Upper lobe of left lung (tissue), 6 donors: ENCODE data around the gene EGFLAM. TPM values are rescaled to one million over a fixed set of nuclear protein-coding genes. Genes with fewer than 3 reads are reported as not detected.

Experiments
- ATAC-seq, 2 donors: fragments of 200-7000 bp; cut with Tn5 transposase; one replicate each; pipeline ENCODE4 v1.9.1; 2022; ENCODE audit warnings: mild to moderate bottlenecking in 2 of 2, moderate library complexity in 2 of 2; ENCODE audit not compliant: low FRiP score in 2 of 2
- DNase-seq, 2 donors: peaks; one replicate each; pipeline ENCODE4 v3.0.0-alpha.2; 2019 to 2020
- H3K27ac ChIP-seq, 4 donors: fragments of 200-600 bp; sonication (generic); one replicate each; pipeline ENCODE4 v1.5.1; 2016 to 2019
- H3K27me3 ChIP-seq, 4 donors: fragments of 200-600 bp; sonication (generic); one replicate each; pipeline ENCODE4 v1.5.1; 2017 to 2019
- H3K36me3 ChIP-seq, 4 donors: fragments of 200-600 bp; sonication (generic); one replicate each; pipeline ENCODE4 v1.5.1; 2016 to 2019
- H3K4me1 ChIP-seq, 4 donors: fragments of 200-600 bp; sonication (generic); one replicate each; pipeline ENCODE4 v1.5.1; 2018 to 2019
- H3K4me3 ChIP-seq, 4 donors: fragments of 200-600 bp; sonication (generic); one replicate each; pipeline ENCODE4 v1.5.1; 2017 to 2019; ENCODE audit warnings: mild to moderate bottlenecking in 2 of 4, moderate library complexity in 1 of 4
- H3K9me3 ChIP-seq, 4 donors: fragments of 200-600 bp; sonication (generic); one replicate each; pipeline ENCODE4 v1.5.1; 2018 to 2019
- CTCF ChIP-seq, 6 experiments: fragments of 450-650 bp in 4 of 6; fragments of 200-600 bp in 2 of 6; sonication (generic) in 2 of 6; IDR thresholded peaks; one replicate each; pipeline ENCODE4 v1.5.1; 2016 to 2019; ENCODE audit warnings: antibody characterized with exemption in 6 of 6
- EP300 ChIP-seq, 4 donors: sonication (generic); formaldehyde crosslinking; IDR thresholded peaks; one replicate each; pipeline ENCODE4 v1.5.1; 2017; ENCODE audit warnings: antibody characterized with exemption in 4 of 4, control low read depth in 2 of 4
- POLR2A ChIP-seq, 4 donors: fragments of 450-650 bp; IDR thresholded peaks; one replicate each; pipeline ENCODE4 v1.5.1; 2016 to 2017; ENCODE audit warnings: antibody characterized with exemption in 4 of 4, mild to moderate bottlenecking in 2 of 4
- POLR2AphosphoS5 ChIP-seq, 2 donors: sonication (generic); formaldehyde crosslinking; IDR thresholded peaks; one replicate each; pipeline ENCODE4 v1.5.1; 2017; ENCODE audit warnings: antibody characterized with exemption in 2 of 2
- WGBS, 2 donors: methylation state at CpG; one replicate each; pipeline ENCODE4 v1.1.5; 2017 to 2018; 5-methylcytosine and 5-hydroxymethylcytosine counted together
- total RNA-seq, 6 donors: library from RNA; depleted of rRNA in 4 of 6; stranded (reverse); fragments of >200 nt in 4 of 6; gene quantifications; one replicate each; pipeline versions ENCODE4 v1.1.0 to v1.2.1, GENCODE V29; 2016 to 2021
- donor health status: DM: no; HTN: no; CAD: no; lungs with moderate emphysema.
- donor health status: DM: no; HTN: yes; CAD: no; lungs with severe emphysema.

EGFLAM gene
- total RNA-seq, 6 donors from 2014 or later = 0.22 to 5.2 (median 1.6) TPM; not detected in 2

DNA sequence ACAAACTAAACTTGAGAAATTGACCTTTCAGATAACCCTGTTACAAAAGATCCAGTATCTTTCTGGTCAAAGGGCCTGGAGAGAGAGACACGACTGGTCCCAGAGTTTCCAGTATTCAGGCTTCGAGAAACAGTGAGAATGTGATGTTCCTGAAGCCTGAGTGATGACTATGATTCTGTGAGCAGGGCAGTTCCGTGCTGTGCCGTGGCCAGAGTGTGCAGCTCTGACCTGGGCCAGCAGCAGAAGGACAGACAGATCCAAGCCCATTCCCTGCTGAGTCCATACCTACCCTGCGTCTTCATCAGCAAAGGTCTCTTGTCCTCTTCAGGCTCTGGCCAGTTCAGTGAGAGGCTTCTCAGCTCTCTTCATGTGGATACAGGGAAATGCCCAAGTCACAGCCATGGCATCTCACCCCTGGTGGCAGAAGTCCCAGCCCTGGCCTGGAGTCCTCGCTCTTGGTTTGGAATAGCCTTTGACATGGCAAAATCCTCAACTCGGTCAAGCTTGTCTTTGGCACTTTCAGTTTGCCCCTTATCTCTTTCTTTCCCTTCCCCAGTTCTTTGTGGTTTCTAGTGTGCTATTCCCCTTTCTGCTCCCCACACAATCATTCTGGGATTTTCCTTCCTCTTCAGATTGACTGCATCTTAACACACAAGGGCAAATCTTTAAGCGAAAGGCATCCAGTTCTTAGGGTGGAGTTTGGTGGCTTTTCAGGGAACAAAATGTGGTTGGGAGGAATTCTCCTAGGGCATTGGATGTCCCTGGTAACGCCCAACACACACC, 190.4 kb downstream of the EGFLAM start:
- H3K4me1 ChIP-seq = peaks cover 0 to 4% (median 1%) of the 10 kb centered on the region in 4 donors
- H3K9me3 ChIP-seq = no peaks in the 10 kb centered on the region
- TF ChIP-seq POLR2AphosphoS5 (IDR thresholded peaks at IDR 0.05) = no peak
- no peak for TF ChIP-seq CTCF (IDR thresholded peaks at IDR 0.05)
- no peak for TF ChIP-seq POLR2A (IDR thresholded peaks at IDR 0.05)
- no peak for TF ChIP-seq EP300 (IDR thresholded peaks at IDR 0.05)
- no peak for ATAC-seq
- H3K27me3 ChIP-seq = no peaks in the 10 kb centered on the region
- H3K36me3 ChIP-seq = no peaks in the 10 kb centered on the region
- DNase-seq = no peak
- WGBS, 2 donors = 83 to 89% methylated on average over 8 to 9 of the region's 9 CpGs
- peak overlapping the region in 1 of 4 donors; percentile 13 for H3K27ac ChIP-seq
- H3K4me3 ChIP-seq = no peak overlapping the region

GRCh38 chr5:38450627-38451026, 192.3 kb downstream of the EGFLAM start:
- no peak for TF ChIP-seq CTCF (IDR thresholded peaks at IDR 0.05)
- no peak for TF ChIP-seq POLR2AphosphoS5 (IDR thresholded peaks at IDR 0.05)
- no peak for TF ChIP-seq EP300 (IDR thresholded peaks at IDR 0.05)
- no peak for TF ChIP-seq POLR2A (IDR thresholded peaks at IDR 0.05)
- peak in 1 of 2 donors; percentile 57 for ATAC-seq
- H3K9me3 ChIP-seq = no peaks in the 10 kb centered on the region
- H3K27ac ChIP-seq = no peak overlapping the region
- H3K4me3 ChIP-seq = no peak overlapping the region
- H3K4me1 ChIP-seq = peaks cover 0 to 4% (median 0%) of the 10 kb centered on the region in 4 donors
- no peaks in the 10 kb centered on the region for H3K27me3 ChIP-seq
- no peak for DNase-seq
- WGBS, 2 donors = 78 to 82% methylated on average over 6 of the region's 6 CpGs
- H3K36me3 ChIP-seq = no peaks in the 10 kb centered on the region

DNA sequence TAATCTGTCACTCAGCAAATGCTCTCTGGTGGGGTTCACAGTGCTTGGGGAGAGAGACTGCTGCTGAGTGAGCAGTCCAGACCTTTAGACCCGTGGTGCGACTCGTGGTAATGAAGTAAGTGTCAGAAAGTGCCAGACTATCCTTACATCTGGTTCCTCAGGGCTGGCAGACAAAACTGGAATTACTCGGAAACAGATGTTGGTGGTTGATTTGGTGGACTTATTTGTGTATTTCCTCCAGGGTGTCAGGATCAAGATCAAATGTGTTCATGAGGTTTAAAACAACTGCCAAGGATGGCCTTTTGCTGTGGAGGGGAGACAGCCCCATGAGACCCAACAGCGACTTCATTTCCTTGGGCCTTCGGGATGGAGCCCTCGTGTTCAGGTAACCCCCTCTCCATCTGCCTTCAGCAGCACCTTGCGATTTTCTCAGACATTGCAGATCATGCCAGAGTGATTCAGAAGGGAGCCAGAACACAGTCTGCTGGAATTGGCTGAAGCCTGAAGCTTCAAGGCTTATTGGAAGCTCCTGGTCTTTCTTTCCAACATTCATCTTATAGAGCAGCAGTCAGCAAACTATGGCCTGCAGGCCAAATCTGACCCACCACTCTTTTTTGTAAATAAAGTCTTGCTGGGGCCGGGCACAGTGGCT, 192.8 kb downstream of the EGFLAM start:
- 71 to 80% methylated on average over 7 to 9 of the region's 9 CpGs for WGBS, 2 donors
- peak; percentile 20 to 62 for ATAC-seq

DNA sequence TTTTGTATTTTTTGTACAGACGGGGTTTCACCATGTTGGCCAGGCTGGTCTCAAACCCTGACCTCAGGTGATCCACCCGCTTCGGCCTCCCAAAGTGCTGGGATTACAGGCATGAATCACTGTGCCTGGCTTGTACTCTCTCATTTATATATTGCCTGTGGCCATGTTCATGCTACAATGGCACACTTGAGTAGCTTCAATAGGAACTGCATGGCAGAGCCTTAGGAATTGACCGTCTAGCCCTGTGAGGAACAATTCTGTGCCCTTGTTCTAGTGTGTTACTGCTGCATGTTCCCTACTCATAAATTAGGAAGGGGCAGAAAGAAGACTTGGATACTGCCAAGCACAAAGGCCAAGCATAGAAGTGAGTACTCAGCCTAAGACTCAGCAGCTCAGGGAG, 193.8 kb downstream of the EGFLAM start:
- WGBS, 2 donors = 93 to 96% methylated on average over 4 of the region's 4 CpGs
- H3K9me3 ChIP-seq = no peaks in the 10 kb centered on the region
- no peak overlapping the region for H3K27ac ChIP-seq
- H3K4me1 ChIP-seq = peaks cover 0 to 4% (median 0%) of the 10 kb centered on the region in 4 donors
- H3K36me3 ChIP-seq = no peaks in the 10 kb centered on the region
- no peaks in the 10 kb centered on the region for H3K27me3 ChIP-seq
- ATAC-seq (no peak), DNase-seq (no peak)
- H3K4me3 ChIP-seq = no peak overlapping the region
- no peak for TF ChIP-seq POLR2AphosphoS5 (IDR thresholded peaks at IDR 0.05)
- no peak for TF ChIP-seq CTCF (IDR thresholded peaks at IDR 0.05)
- no peak for TF ChIP-seq EP300 (IDR thresholded peaks at IDR 0.05)
- TF ChIP-seq POLR2A (IDR thresholded peaks at IDR 0.05) = no peak

More for the DNA sequence above, 192.8 kb downstream of the EGFLAM start:
- H3K36me3 ChIP-seq = no peaks in the 10 kb centered on the region
- no peaks in the 10 kb centered on the region for H3K9me3 ChIP-seq
- no peak for TF ChIP-seq POLR2A (IDR thresholded peaks at IDR 0.05)
- TF ChIP-seq POLR2AphosphoS5 (IDR thresholded peaks at IDR 0.05) = no peak
- TF ChIP-seq EP300 (IDR thresholded peaks at IDR 0.05) = no peak
- H3K4me3 ChIP-seq = no peak overlapping the region
- H3K27ac ChIP-seq = no peak overlapping the region
- H3K4me1 ChIP-seq = peaks cover 0 to 4% (median 0%) of the 10 kb centered on the region in 4 donors
- H3K27me3 ChIP-seq = no peaks in the 10 kb centered on the region
- no peak for DNase-seq

- Histone ChIP-seq H3K4me3 (no peak overlapping the region), H3K4me1 (no peaks in the 10 kb centered on the region), H3K27me3 (no peaks in the 10 kb centered on the region), H3K27ac (no peak overlapping the region), H3K9me3 (no peaks in the 10 kb centered on the region), H3K36me3 (no peaks in the 10 kb centered on the region)
- ATAC-seq (peak in 1 of 2 donors; percentile 13), DNase-seq (no peak)
- no peak for TF ChIP-seq EP300 (IDR thresholded peaks at IDR 0.05)
- TF ChIP-seq CTCF (IDR thresholded peaks at IDR 0.05) = no peak
- no peak for TF ChIP-seq POLR2AphosphoS5 (IDR thresholded peaks at IDR 0.05)
- TF ChIP-seq POLR2A (IDR thresholded peaks at IDR 0.05) = no peak
- WGBS, 2 donors = 44 to 78% methylated on average over 3 of the region's 3 CpGs
Measured at GRCh38 chr5:38453506-38453905, 195.1 kb downstream of the EGFLAM start.
